GM23338 (cell line): ENCODE data around the gene KLRB1. TPM values are rescaled to one million over a fixed set of nuclear protein-coding genes. Genes with fewer than 3 reads are reported as not detected.

Experiments used
- ATAC-seq: fragments of 200-7000 bp; cut with Tn5 transposase; 3 replicates; pipeline ENCODE4 v1.9.1; 2020
- DNase-seq: peaks from one replicate; pipeline ENCODE4 v3.0.0-alpha.2; 2015; ENCODE audit warnings: low spot score
- H2AFZ ChIP-seq: fragments of 200-600 bp; sonication (generic); 2 replicates; pipeline ENCODE4 v1.8.0; 2016; ENCODE audit warnings: antibody characterized with exemption, mild to moderate bottlenecking, moderate library complexity
- H3F3A ChIP-seq: fragments of 200-600 bp; sonication (generic); replicated peaks from 2 replicates; pipeline ENCODE4 v1.8.0; 2017; ENCODE audit warnings: antibody characterized with exemption, mixed run types, low read depth
- H3K27ac ChIP-seq: fragments of 200-600 bp; sonication (generic); 2 replicates; pipeline ENCODE4 v1.6.1; 2016; ENCODE audit warnings: low read depth
- H3K27me3 ChIP-seq: fragments of 200-600 bp; sonication (generic); 2 replicates; pipeline ENCODE4 v1.8.0; 2016; ENCODE audit warnings: mild to moderate bottlenecking, mixed run types, moderate library complexity; ENCODE audit not compliant: insufficient read depth
- H3K36me3 ChIP-seq: fragments of 200-600 bp; sonication (generic); 2 replicates; pipeline ENCODE4 v1.8.0; 2016; ENCODE audit warnings: mild to moderate bottlenecking; ENCODE audit not compliant: insufficient read depth
- H3K4me1 ChIP-seq: fragments of 200-600 bp; sonication (generic); 2 replicates; pipeline ENCODE4 v1.8.0; 2016; ENCODE audit warnings: mild to moderate bottlenecking, moderate library complexity; ENCODE audit not compliant: insufficient read depth
- H3K4me2 ChIP-seq: fragments of 200-600 bp; sonication (generic); 2 replicates; pipeline ENCODE4 v1.7.1; 2017; ENCODE audit warnings: mixed run types
- H3K4me3 ChIP-seq: fragments of 200-600 bp; sonication (generic); 2 replicates; pipeline ENCODE4 v1.6.1; 2016; ENCODE audit warnings: mixed run types
- H3K79me2 ChIP-seq: fragments of 200-600 bp; sonication (generic); replicated peaks from 2 replicates; pipeline ENCODE4 v1.8.0; 2017; ENCODE audit warnings: mild to moderate bottlenecking; ENCODE audit not compliant: insufficient read depth
- H3K9me2 ChIP-seq: fragments of 200-600 bp; sonication (generic); 2 replicates; pipeline ENCODE4 v1.8.0; 2017; ENCODE audit not compliant: insufficient read depth
- H4K20me1 ChIP-seq: fragments of 200-600 bp; sonication (generic); replicated peaks from 2 replicates; pipeline ENCODE4 v1.8.0; 2017; ENCODE audit warnings: mild to moderate bottlenecking; ENCODE audit not compliant: insufficient read depth
- H3K27ac Mint-ChIP-seq: 2 replicates; pipeline ENCODE4 v1.8.0; 2020; ENCODE audit warnings: inconsistent platforms, mild to moderate bottlenecking, moderate library complexity, mixed read lengths
- H3K27me3 Mint-ChIP-seq: 3 replicates; pipeline ENCODE4 v1.8.0; 2022; ENCODE audit warnings: low read depth, mild to moderate bottlenecking, moderate library complexity, mixed read lengths, inconsistent platforms; ENCODE audit not compliant: insufficient read depth, poor library complexity
- H3K36me3 Mint-ChIP-seq: 3 replicates; pipeline ENCODE4 v1.8.0; 2021; ENCODE audit warnings: low read depth, mild to moderate bottlenecking, inconsistent platforms, moderate library complexity, mixed read lengths
- H3K4me1 Mint-ChIP-seq: 3 replicates; pipeline ENCODE4 v1.8.0; 2020; ENCODE audit warnings: mild to moderate bottlenecking, inconsistent platforms, mixed read lengths
- H3K4me3 Mint-ChIP-seq: 3 replicates; pipeline ENCODE4 v1.8.0; 2021; ENCODE audit warnings: moderate library complexity, mild to moderate bottlenecking, inconsistent platforms, mixed read lengths
- H3K9me3 Mint-ChIP-seq: 3 replicates; pipeline ENCODE4 v1.8.0; 2020; ENCODE audit warnings: moderate library complexity, mild to moderate bottlenecking, inconsistent platforms, mixed read lengths
- CREB1 ChIP-seq: fragments of 250-450 bp; sonication (Bioruptor Pico); IDR thresholded peaks from 2 replicates; pipeline ENCODE4 v1.5.0; 2020; ENCODE audit warnings: low read depth, mild to moderate bottlenecking, moderate library complexity
- CTCF ChIP-seq, 2 experiments: fragments of 200-600 bp in 1 of 2; sonication (generic) in 1 of 2; conservative IDR thresholded peaks; 2 replicates each; pipeline versions ENCODE4 v1.5.1 to v1.6.1; 2016 to 2017; ENCODE audit warnings: antibody characterized with exemption in 2 of 2, low read depth in 2 of 2, mild to moderate bottlenecking in 2 of 2, moderate library complexity in 1 of 2
- ETS1 ChIP-seq: IDR thresholded peaks from 2 replicates; pipeline ENCODE4 v1.6.1; 2016; ENCODE audit warnings: antibody characterized with exemption
- EZH2phosphoT487 ChIP-seq: fragments of 200-600 bp; sonication (generic); IDR thresholded peaks from one replicate; pipeline ENCODE4 v1.8.1; 2018; ENCODE audit warnings: antibody characterized with exemption; ENCODE audit not compliant: unreplicated experiment
- JUNB ChIP-seq: IDR thresholded peaks from one replicate; pipeline ENCODE4 v1.6.1; 2016; ENCODE audit warnings: antibody characterized with exemption; ENCODE audit not compliant: unreplicated experiment
- NANOG ChIP-seq: IDR thresholded peaks from 2 replicates; pipeline ENCODE4 v1.6.1; 2016; ENCODE audit warnings: antibody characterized with exemption, borderline replicate concordance
- POLR2AphosphoS5 ChIP-seq: IDR thresholded peaks from 2 replicates; pipeline ENCODE4 v1.6.1; 2016; ENCODE audit warnings: antibody characterized with exemption, low read depth
- REST ChIP-seq: IDR thresholded peaks from one replicate; pipeline ENCODE4 v1.6.1; 2018; ENCODE audit warnings: antibody characterized with exemption; ENCODE audit not compliant: unreplicated experiment
- STAT1 ChIP-seq: IDR thresholded peaks from one replicate; pipeline ENCODE4 v1.6.1; 2016; ENCODE audit warnings: antibody characterized with exemption; ENCODE audit not compliant: unreplicated experiment
- polyA plus RNA-seq: library from polyadenylated mRNA; unstranded; fragments of >200 nt; fragmentation: Nextera tagmentation; extraction: Ambion mirVana; gene quantifications from 2 replicates; pipeline ENCODE4 v1.2.1, GENCODE V29; 2016
- total RNA-seq: library from RNA; depleted of rRNA; stranded (reverse); fragments of >200 nt; shearing (Covaris generic); gene quantifications from 2 replicates; pipeline ENCODE4 v1.2.3, GENCODE V29; 2014

The KLRB1 gene
- total and polyA plus RNA-seq, 2 experiments from 2014 or later: 0.18 TPM; not detected in 1

GRCh38 chr12:9642606-9643265, 35.0 kb upstream of the KLRB1 start (continued):
- no peak for TF ChIP-seq REST
- TF ChIP-seq CREB1: no peak

- Mint-ChIP-seq H3K9me3 (peaks cover 32% of the 10 kb centered on the region), H3K36me3 (peaks cover 33% of the 10 kb centered on the region)
- ATAC-seq: no peak
Measured at GRCh38 chr12:9640024-9640423, 32.3 kb upstream of the KLRB1 start.

More at GRCh38 chr12:9640024-9640423, 32.3 kb upstream of the KLRB1 start:
- H3K27me3 Mint-ChIP-seq: peaks cover 3% of the 10 kb centered on the region
- H4K20me1 ChIP-seq: no peaks in the 10 kb centered on the region
- H3K27me3 ChIP-seq: no peaks in the 10 kb centered on the region
- no peak for TF ChIP-seq REST
- no peak for TF ChIP-seq CTCF (conservative IDR thresholded peaks at IDR 0.05; ENCODE audit: low read depth in 2 of 2)
- TF ChIP-seq JUNB: no peak
- no peak for TF ChIP-seq ETS1
- no peak for TF ChIP-seq POLR2AphosphoS5
- no peak for TF ChIP-seq EZH2phosphoT487
- no peak for TF ChIP-seq CREB1
- no peak for TF ChIP-seq NANOG
- no peak for TF ChIP-seq STAT1
- no peaks in the 10 kb centered on the region for H3K4me1 ChIP-seq
- no peak overlapping the region for H3K4me2 ChIP-seq
- no peak overlapping the region for H3K27ac ChIP-seq
- no peak for DNase-seq
- no peaks in the 10 kb centered on the region for H3F3A ChIP-seq
- no peaks in the 10 kb centered on the region for H3K36me3 ChIP-seq
- 0 out of 2 replicates have a peak, but pooled peaks cover 9% of the 10 kb centered on the region for H3K9me2 ChIP-seq
- no peak overlapping the region for H3K4me3 ChIP-seq
- H2AFZ ChIP-seq: no peak overlapping the region
- H3K27ac Mint-ChIP-seq: no peak overlapping the region
- H3K79me2 ChIP-seq: no peaks in the 10 kb centered on the region
- no peak overlapping the region for H3K4me3 Mint-ChIP-seq
- no peaks in the 10 kb centered on the region for H3K4me1 Mint-ChIP-seq
